Measurements from ENCODE around the gene FHIT.

DNA sequence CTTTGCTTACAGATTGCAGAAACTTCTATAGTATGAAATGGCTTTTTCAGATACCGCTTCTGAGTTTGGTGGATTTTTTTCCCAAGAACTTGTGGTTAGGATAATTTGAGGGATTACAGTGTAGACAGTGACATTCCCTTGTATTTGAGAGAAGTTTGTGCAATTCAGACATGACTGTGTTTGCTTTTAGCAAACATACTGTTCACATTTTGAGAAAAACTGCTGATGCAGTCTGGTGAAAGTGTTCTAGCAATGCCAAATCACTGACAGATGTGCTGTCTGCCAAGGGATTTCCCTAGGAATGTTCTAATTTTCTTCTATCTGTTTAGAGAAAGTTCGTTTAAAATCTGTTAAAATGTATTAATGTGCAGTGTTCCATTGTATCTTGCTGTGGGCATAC lies 652.6 kb downstream of the FHIT start:
- TF ChIP-seq CTCF (IDR thresholded peaks at IDR 0.05; ENCODE audit: low read depth, low read length, poor library complexity, severe bottlenecking) (no peak), EZH2phosphoT487 (IDR thresholded peaks at IDR 0.05; ENCODE audit: borderline replicate concordance, low read length) (no peak)
